ENCODE results near the gene FLNB. TPM values are rescaled to one million over a fixed set of nuclear protein-coding genes. Genes with fewer than 3 reads are reported as not detected.
A peak's percentile ranks its signal among the peaks of the same experiment; 100 is the strongest.

The FLNB gene
- total and polyA plus RNA-seq, 2 of the 13 experiments (the other 11 are each of a cell fraction or from before 2014, with no cell fraction given): 106 to 130 TPM

DNA sequence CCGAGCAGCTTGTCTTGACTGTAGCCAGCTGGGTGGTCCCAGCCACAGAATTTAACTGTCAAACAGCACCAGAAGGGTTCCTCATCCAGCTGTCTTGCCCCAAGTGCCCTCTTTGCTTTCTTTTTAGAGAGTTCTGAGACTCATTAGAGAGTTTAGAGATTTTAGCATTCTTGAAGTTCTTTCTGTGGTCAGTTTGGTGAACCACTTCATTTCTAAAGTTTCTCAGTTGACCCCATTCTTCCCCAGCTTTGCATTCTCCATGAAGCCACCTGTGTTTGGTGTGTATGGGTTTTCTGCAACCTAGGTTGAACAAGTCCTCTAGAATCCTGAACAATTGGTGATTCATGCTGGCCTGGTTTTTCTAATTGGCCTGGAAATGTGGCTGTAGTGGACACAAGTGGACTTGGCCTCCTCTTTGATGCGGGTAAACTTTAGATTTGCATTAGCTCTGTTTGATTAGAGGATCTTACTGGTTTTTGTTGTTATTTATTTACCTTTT is 33.7 kb downstream of the FLNB start (continued):
- no peak for TF ChIP-seq ZBTB25 (CRISPR knock-in tag; IDR thresholded peaks at IDR 0.05)
- no peak for TF ChIP-seq NONO (IDR thresholded peaks at IDR 0.05)
- no peak for TF ChIP-seq NONO (CRISPR knock-in tag; conservative IDR thresholded peaks at IDR 0.05)
- no peak for TF ChIP-seq SATB2 (CRISPR knock-in tag; IDR thresholded peaks at IDR 0.05)
- TF ChIP-seq KLF9 (CRISPR knock-in tag; IDR thresholded peaks at IDR 0.05; ENCODE audit: low read depth): no peak
- no peak for TF ChIP-seq ZNF550 (CRISPR knock-in tag; IDR thresholded peaks at IDR 0.05; ENCODE audit: borderline replicate concordance)
- TF ChIP-seq XRCC5 (optimal IDR thresholded peaks at IDR 0.05; ENCODE audit: low read length): no peak
- 0 out of 2 replicates have a peak, but pooled peaks have one; percentile 2 for TF ChIP-seq MAFF (IDR thresholded peaks at IDR 0.05; ENCODE audit: low read depth, low read length)
- no peak for TF ChIP-seq ZNF260 (CRISPR knock-in tag; IDR thresholded peaks at IDR 0.05; ENCODE audit: borderline replicate concordance, low read depth)
- TF ChIP-seq, protein P1, sequence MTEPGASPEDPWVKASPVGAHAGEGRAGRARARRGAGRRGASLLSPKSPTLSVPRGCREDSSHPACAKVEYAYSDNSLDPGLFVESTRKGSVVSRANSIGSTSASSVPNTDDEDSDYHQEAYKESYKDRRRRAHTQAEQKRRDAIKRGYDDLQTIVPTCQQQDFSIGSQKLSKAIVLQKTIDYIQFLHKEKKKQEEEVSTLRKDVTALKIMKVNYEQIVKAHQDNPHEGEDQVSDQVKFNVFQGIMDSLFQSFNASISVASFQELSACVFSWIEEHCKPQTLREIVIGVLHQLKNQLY (CRISPR knock-in tag; IDR thresholded peaks at IDR 0.05): no peak
- TF ChIP-seq, protein P2, sequence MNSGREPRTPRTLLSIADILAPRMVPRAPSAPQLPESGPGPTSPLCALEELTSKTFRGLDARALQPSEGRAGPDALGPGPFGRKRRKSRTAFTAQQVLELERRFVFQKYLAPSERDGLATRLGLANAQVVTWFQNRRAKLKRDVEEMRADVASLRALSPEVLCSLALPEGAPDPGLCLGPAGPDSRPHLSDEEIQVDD (CRISPR knock-in tag; IDR thresholded peaks at IDR 0.05; ENCODE audit: borderline replicate concordance): no peak
- TF ChIP-seq PLSCR1 (CRISPR knock-in tag; IDR thresholded peaks at IDR 0.05; ENCODE audit: borderline replicate concordance): no peak
- TF ChIP-seq STAT5B (CRISPR knock-in tag; IDR thresholded peaks at IDR 0.05): no peak
- TF ChIP-seq NKX3-1 (CRISPR knock-in tag; IDR thresholded peaks at IDR 0.05): no peak
- no peak for TF ChIP-seq SNRNP70 (IDR thresholded peaks at IDR 0.05; ENCODE audit: low read depth, low read length)
- 0 out of 2 replicates have a peak, but pooled peaks have one; percentile 28 for TF ChIP-seq CEBPG (CRISPR knock-in tag; IDR thresholded peaks at IDR 0.05)
- TF ChIP-seq TIGD3 (CRISPR knock-in tag; IDR thresholded peaks at IDR 0.05; ENCODE audit: borderline replicate concordance): no peak
- TF ChIP-seq PAXIP1 (CRISPR knock-in tag; conservative IDR thresholded peaks at IDR 0.05): peak; percentile 80
- TF ChIP-seq CBX2 (IDR thresholded peaks at IDR 0.05; ENCODE audit: low read depth, low read length): no peak
- TF ChIP-seq CBX2 (CRISPR knock-in tag; IDR thresholded peaks at IDR 0.05; ENCODE audit: low read depth): no peak
- no peak for TF ChIP-seq ZNF749 (CRISPR knock-in tag; IDR thresholded peaks at IDR 0.05; ENCODE audit: borderline replicate concordance)
